HepG2 (cell line): Measurements from ENCODE around the gene RNF14. TPM values are rescaled to one million over a fixed set of nuclear protein-coding genes. Genes with fewer than 3 reads are reported as not detected.

ENCODE experiments used
- ATRX ChIP-seq: sonication (generic); formaldehyde crosslinking; IDR thresholded peaks from 2 replicates; pipeline ENCODE4 v1.4.0; 2020; ENCODE audit warnings: missing genetic modification reagents, borderline replicate concordance
- CC2D1A ChIP-seq: sonication (generic); formaldehyde crosslinking; IDR thresholded peaks from 2 replicates; pipeline ENCODE4 v1.8.1; 2023; ENCODE audit warnings: mild to moderate bottlenecking, missing genetic modification reagents
- DMAP1 ChIP-seq: IDR thresholded peaks from 2 replicates; pipeline ENCODE4 v1.6.1; 2016
- HOXA3 ChIP-seq: sonication (generic); formaldehyde crosslinking; IDR thresholded peaks from 2 replicates; pipeline ENCODE4 v1.5.0; 2020; ENCODE audit warnings: missing genetic modification reagents
- JDP2 ChIP-seq: sonication (generic); formaldehyde crosslinking; IDR thresholded peaks from 2 replicates; pipeline ENCODE4 v1.8.1; 2022; ENCODE audit warnings: missing genetic modification reagents, borderline replicate concordance
- KDM3A ChIP-seq: IDR thresholded peaks from 2 replicates; pipeline ENCODE4 v1.6.1; 2018; ENCODE audit warnings: low read depth, missing compliant biosample characterization
- MED13 ChIP-seq: sonication (generic); formaldehyde crosslinking; IDR thresholded peaks from 2 replicates; pipeline ENCODE4 v1.5.0; 2020; ENCODE audit warnings: missing genetic modification reagents
- MEIS1 ChIP-seq: sonication (generic); formaldehyde crosslinking; IDR thresholded peaks from 2 replicates; pipeline ENCODE4 v1.9.0; 2021; ENCODE audit warnings: mild to moderate bottlenecking, missing genetic modification reagents, moderate library complexity, borderline replicate concordance
- RFXANK ChIP-seq: IDR thresholded peaks from 2 replicates; pipeline ENCODE4 v1.6.1; 2016
- TBX3 ChIP-seq: fragments of 450-650 bp; IDR thresholded peaks from 2 replicates; pipeline ENCODE4 v1.6.1; 2017; ENCODE audit warnings: antibody characterized with exemption, mild to moderate bottlenecking, inconsistent platforms, borderline replicate concordance
- ZMAT3 ChIP-seq: sonication (generic); formaldehyde crosslinking; conservative IDR thresholded peaks from 2 replicates; pipeline ENCODE4 v1.7.0; 2021; ENCODE audit warnings: missing genetic modification reagents
- ZNF382 ChIP-seq: sonication (generic); formaldehyde crosslinking; IDR thresholded peaks from 2 replicates; pipeline ENCODE4 v1.5.0; 2020; ENCODE audit warnings: missing genetic modification reagents, mild to moderate bottlenecking, borderline replicate concordance
- ZNF550 ChIP-seq: sonication (generic); formaldehyde crosslinking; IDR thresholded peaks from 2 replicates; pipeline ENCODE4 v1.4.0; 2020; ENCODE audit warnings: mild to moderate bottlenecking, missing genetic modification reagents, borderline replicate concordance
- ZNF7 ChIP-seq: IDR thresholded peaks from 2 replicates; pipeline ENCODE4 v1.6.1; 2016; ENCODE audit warnings: missing biosample characterization, missing genetic modification reagents
- polyA plus RNA-seq, 8 experiments: library from polyadenylated mRNA; depleted of rRNA in 3 of 8; stranded (reverse) in 7 of 8; unstranded in 1 of 8; fragments of >200 nt; fragmentation: Illumina TruSeq in 4 of 8; extraction: Trizol in 4 of 8; gene quantifications; 2 replicates each; pipeline versions ENCODE4 v1.2.1 to v1.2.3, GENCODE V29; 2011 to 2016; ENCODE audit warnings: low read depth in 4 of 8, missing spikeins in 1 of 8, mixed read lengths in 1 of 8; ENCODE audit not compliant: insufficient read depth in 1 of 8
- total RNA-seq, 5 experiments: library from RNA; depleted of rRNA; stranded (reverse); fragments of >200 nt; fragmentation: Illumina TruSeq; extraction: Trizol; gene quantifications; 2 replicates each; pipeline ENCODE4 v1.2.3, GENCODE V29; 2016; ENCODE audit warnings: low read depth in 1 of 5
- TF ChIP-seq, protein P1 (sequence below), 2 experiments: sonication (generic) in 1 of 2; formaldehyde crosslinking in 1 of 2; IDR thresholded peaks; 2 replicates each; pipeline versions ENCODE4 v1.6.1 to v1.9.0; 2014 to 2022; ENCODE audit warnings: antibody characterized with exemption in 1 of 2, borderline replicate concordance in 1 of 2, inconsistent platforms in 1 of 2, low read depth in 1 of 2, missing genetic modification reagents in 1 of 2
- TF ChIP-seq, protein P2 (sequence below): sonication (generic); formaldehyde crosslinking; IDR thresholded peaks from 2 replicates; pipeline ENCODE4 v1.5.0; 2020; ENCODE audit warnings: mild to moderate bottlenecking, missing genetic modification reagents
- TF ChIP-seq, protein P3 (sequence below): sonication (generic); formaldehyde crosslinking; conservative IDR thresholded peaks from 2 replicates; pipeline ENCODE4 v1.4.0; 2020; ENCODE audit warnings: mild to moderate bottlenecking, missing genetic modification reagents, moderate library complexity

The RNF14 gene
- total and polyA plus RNA-seq, 2 of the 13 experiments (the other 11 are each of a cell fraction or from before 2014, with no cell fraction given), result 11.3 to 28.1 TPM

DNA sequence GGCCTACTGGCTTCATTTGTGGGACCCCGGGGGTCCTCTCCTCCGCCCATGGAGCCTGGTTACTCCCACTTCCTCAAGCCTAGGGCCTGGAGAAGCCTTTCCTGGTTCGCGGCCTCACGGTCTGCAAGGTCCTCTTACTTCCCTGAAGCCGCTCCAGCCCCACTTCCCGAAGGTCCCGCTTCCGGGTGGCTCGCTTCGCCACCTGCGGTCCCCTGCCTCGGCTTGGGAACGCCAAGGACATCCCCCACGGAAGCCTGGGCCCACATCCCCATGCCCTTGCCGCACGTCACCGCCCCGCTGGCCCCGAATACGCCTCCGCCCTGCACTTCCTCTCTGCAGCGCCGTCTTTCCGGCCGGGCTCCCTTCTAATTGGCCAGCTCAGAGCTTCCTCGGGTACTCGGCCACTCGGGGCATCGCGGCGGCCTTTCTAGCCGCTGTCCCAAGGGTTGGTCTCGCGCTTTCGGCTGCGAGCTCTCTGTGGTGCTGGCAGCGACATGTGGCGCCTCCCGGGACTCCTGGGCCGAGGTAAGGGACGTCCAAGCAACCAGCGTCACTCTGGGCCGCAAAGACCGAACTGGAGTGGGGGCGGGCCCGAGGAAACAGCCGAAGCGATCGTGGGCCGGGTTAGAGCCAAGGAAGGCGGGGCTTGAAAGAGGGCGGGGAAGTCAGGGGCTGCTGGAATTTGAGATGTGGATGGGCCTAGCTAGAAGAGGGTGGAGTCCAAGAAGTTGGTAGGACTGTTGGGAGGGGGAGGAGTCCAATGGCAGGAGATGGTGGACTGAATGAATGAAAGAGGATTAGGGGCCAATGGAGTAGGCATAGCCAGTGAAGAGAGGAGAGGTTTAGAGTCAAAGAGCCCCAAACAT lies 45.2 kb upstream of the RNF14 start, which contains the start of gene DELE1 (continued):
- TF ChIP-seq TBX3, result no peak
- TF ChIP-seq CC2D1A, result no peak
- no peak for TF ChIP-seq JDP2
- no peak for TF ChIP-seq ATRX (CRISPR knock-in tag)
- TF ChIP-seq DMAP1 (CRISPR knock-in tag), result peak; percentile 94
- TF ChIP-seq MED13 (CRISPR knock-in tag), result no peak
- TF ChIP-seq ZNF7 (CRISPR knock-in tag), result no peak
- peak; percentile 89 for TF ChIP-seq MEIS1 (CRISPR knock-in tag)
- TF ChIP-seq ZNF382 (CRISPR knock-in tag), result no peak
- peak; percentile 84; the same call in 1 of the 2 replicates for TF ChIP-seq HOXA3 (CRISPR knock-in tag)
- TF ChIP-seq, protein P1, sequence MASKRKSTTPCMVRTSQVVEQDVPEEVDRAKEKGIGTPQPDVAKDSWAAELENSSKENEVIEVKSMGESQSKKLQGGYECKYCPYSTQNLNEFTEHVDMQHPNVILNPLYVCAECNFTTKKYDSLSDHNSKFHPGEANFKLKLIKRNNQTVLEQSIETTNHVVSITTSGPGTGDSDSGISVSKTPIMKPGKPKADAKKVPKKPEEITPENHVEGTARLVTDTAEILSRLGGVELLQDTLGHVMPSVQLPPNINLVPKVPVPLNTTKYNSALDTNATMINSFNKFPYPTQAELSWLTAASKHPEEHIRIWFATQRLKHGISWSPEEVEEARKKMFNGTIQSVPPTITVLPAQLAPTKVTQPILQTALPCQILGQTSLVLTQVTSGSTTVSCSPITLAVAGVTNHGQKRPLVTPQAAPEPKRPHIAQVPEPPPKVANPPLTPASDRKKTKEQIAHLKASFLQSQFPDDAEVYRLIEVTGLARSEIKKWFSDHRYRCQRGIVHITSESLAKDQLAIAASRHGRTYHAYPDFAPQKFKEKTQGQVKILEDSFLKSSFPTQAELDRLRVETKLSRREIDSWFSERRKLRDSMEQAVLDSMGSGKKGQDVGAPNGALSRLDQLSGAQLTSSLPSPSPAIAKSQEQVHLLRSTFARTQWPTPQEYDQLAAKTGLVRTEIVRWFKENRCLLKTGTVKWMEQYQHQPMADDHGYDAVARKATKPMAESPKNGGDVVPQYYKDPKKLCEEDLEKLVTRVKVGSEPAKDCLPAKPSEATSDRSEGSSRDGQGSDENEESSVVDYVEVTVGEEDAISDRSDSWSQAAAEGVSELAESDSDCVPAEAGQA (IDR thresholded peaks at IDR 0.05; ENCODE audit: low read depth), result 0 out of 2 replicates have a peak, but pooled peaks have one; percentile 36
- TF ChIP-seq, protein P1 (CRISPR knock-in tag; IDR thresholded peaks at IDR 0.05; ENCODE audit: borderline replicate concordance), result no peak
- no peak for TF ChIP-seq RFXANK (CRISPR knock-in tag)
- TF ChIP-seq ZMAT3 (CRISPR knock-in tag), result peak; percentile 92; the same call in 1 of the 2 replicates
- TF ChIP-seq, protein P2, sequence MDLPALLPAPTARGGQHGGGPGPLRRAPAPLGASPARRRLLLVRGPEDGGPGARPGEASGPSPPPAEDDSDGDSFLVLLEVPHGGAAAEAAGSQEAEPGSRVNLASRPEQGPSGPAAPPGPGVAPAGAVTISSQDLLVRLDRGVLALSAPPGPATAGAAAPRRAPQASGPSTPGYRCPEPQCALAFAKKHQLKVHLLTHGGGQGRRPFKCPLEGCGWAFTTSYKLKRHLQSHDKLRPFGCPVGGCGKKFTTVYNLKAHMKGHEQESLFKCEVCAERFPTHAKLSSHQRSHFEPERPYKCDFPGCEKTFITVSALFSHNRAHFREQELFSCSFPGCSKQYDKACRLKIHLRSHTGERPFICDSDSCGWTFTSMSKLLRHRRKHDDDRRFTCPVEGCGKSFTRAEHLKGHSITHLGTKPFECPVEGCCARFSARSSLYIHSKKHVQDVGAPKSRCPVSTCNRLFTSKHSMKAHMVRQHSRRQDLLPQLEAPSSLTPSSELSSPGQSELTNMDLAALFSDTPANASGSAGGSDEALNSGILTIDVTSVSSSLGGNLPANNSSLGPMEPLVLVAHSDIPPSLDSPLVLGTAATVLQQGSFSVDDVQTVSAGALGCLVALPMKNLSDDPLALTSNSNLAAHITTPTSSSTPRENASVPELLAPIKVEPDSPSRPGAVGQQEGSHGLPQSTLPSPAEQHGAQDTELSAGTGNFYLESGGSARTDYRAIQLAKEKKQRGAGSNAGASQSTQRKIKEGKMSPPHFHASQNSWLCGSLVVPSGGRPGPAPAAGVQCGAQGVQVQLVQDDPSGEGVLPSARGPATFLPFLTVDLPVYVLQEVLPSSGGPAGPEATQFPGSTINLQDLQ (CRISPR knock-in tag), result peak; percentile 87
- TF ChIP-seq, protein P3, sequence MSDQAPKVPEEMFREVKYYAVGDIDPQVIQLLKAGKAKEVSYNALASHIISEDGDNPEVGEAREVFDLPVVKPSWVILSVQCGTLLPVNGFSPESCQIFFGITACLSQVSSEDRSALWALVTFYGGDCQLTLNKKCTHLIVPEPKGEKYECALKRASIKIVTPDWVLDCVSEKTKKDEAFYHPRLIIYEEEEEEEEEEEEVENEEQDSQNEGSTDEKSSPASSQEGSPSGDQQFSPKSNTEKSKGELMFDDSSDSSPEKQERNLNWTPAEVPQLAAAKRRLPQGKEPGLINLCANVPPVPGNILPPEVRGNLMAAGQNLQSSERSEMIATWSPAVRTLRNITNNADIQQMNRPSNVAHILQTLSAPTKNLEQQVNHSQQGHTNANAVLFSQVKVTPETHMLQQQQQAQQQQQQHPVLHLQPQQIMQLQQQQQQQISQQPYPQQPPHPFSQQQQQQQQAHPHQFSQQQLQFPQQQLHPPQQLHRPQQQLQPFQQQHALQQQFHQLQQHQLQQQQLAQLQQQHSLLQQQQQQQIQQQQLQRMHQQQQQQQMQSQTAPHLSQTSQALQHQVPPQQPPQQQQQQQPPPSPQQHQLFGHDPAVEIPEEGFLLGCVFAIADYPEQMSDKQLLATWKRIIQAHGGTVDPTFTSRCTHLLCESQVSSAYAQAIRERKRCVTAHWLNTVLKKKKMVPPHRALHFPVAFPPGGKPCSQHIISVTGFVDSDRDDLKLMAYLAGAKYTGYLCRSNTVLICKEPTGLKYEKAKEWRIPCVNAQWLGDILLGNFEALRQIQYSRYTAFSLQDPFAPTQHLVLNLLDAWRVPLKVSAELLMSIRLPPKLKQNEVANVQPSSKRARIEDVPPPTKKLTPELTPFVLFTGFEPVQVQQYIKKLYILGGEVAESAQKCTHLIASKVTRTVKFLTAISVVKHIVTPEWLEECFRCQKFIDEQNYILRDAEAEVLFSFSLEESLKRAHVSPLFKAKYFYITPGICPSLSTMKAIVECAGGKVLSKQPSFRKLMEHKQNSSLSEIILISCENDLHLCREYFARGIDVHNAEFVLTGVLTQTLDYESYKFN (CRISPR knock-in tag), result peak; percentile 69
- no peak for TF ChIP-seq ZNF550 (CRISPR knock-in tag)
- peak; percentile 68; the same call in 1 of the 2 replicates for TF ChIP-seq KDM3A (CRISPR knock-in tag)
